ENCODE measurements around the gene RMND1. TPM values are rescaled to one million over a fixed set of nuclear protein-coding genes. Genes with fewer than 3 reads are reported as not detected.

RMND1 gene
- total RNA-seq, 1 experiment from 2014 or later: 27.0 TPM

- H2AK5ac ChIP-seq (ENCODE audit: insufficient read length, low read length): no peak overlapping the region
- no peak overlapping the region for H3K4me2 ChIP-seq (ENCODE audit: insufficient read depth, insufficient read length, low read length)
- no peak overlapping the region for H4K8ac ChIP-seq (replicated peaks; ENCODE audit: insufficient read length, low read depth, low read length)
- no peaks in the 10 kb centered on the region for H3K9me3 ChIP-seq (ENCODE audit: control insufficient read depth, low read depth, low read length)
- no peaks in the 10 kb centered on the region for H3K9me3 Mint-ChIP-seq
- H3K4me1 Mint-ChIP-seq: peaks cover 6 to 9% of the 10 kb centered on the region in 2 experiments
- H3K4me3 Mint-ChIP-seq: no peak overlapping the region
- H3K27ac ChIP-seq (ENCODE audit: insufficient read length, low read depth, low read length): no peak overlapping the region
- WGBS (ENCODE audit: extremely low coverage, insufficient read length, low lambda C conversion rate): no CpG with 5 or more reads among the region's 5 CpGs
- DNase-seq: no peak
- no peak overlapping the region for H2BK12ac ChIP-seq (ENCODE audit: insufficient read length, low read depth, low read length)
- no peak overlapping the region for H4K5ac ChIP-seq (ENCODE audit: insufficient read length, low read depth, low read length)
- no peak overlapping the region for H2AFZ ChIP-seq (ENCODE audit: low read length)
- TF ChIP-seq, protein P1, sequence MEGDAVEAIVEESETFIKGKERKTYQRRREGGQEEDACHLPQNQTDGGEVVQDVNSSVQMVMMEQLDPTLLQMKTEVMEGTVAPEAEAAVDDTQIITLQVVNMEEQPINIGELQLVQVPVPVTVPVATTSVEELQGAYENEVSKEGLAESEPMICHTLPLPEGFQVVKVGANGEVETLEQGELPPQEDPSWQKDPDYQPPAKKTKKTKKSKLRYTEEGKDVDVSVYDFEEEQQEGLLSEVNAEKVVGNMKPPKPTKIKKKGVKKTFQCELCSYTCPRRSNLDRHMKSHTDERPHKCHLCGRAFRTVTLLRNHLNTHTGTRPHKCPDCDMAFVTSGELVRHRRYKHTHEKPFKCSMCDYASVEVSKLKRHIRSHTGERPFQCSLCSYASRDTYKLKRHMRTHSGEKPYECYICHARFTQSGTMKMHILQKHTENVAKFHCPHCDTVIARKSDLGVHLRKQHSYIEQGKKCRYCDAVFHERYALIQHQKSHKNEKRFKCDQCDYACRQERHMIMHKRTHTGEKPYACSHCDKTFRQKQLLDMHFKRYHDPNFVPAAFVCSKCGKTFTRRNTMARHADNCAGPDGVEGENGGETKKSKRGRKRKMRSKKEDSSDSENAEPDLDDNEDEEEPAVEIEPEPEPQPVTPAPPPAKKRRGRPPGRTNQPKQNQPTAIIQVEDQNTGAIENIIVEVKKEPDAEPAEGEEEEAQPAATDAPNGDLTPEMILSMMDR (conservative IDR thresholded peaks at IDR 0.05): no peak
- H3K79me2 ChIP-seq (ENCODE audit: insufficient read depth, low read length): no peaks in the 10 kb centered on the region
- H3K4me1 ChIP-seq (ENCODE audit: insufficient read depth, low read length): no peaks in the 10 kb centered on the region
- no peaks in the 10 kb centered on the region; the same call in 1 of the 2 replicates for H3K27me3 Mint-ChIP-seq (ENCODE audit: low read depth)
- no peak overlapping the region for H3K14ac ChIP-seq (ENCODE audit: insufficient read depth, low read length)
- H3K27me3 ChIP-seq (ENCODE audit: insufficient read depth, low read length): no peaks in the 10 kb centered on the region
- no peaks in the 10 kb centered on the region for H4K20me1 ChIP-seq (ENCODE audit: control insufficient read depth, insufficient read depth, insufficient read length)
- no peak overlapping the region for H2BK15ac ChIP-seq (ENCODE audit: low read depth, low read length)
- H2BK20ac ChIP-seq (ENCODE audit: low read depth, low read length, poor library complexity, severe bottlenecking): no peak overlapping the region
- no peak overlapping the region for H2BK120ac ChIP-seq (ENCODE audit: low read depth, low read length, poor library complexity, severe bottlenecking)
- no peak overlapping the region for H3K23ac ChIP-seq (ENCODE audit: insufficient read length, low read depth, low read length)
- H3K79me1 ChIP-seq (ENCODE audit: insufficient read depth, low read depth, low read length, poor library complexity, severe bottlenecking): no peaks in the 10 kb centered on the region
- H2BK5ac ChIP-seq (ENCODE audit: insufficient read length, low read length): no peak overlapping the region
- H3K56ac ChIP-seq (ENCODE audit: insufficient read length, low read depth, low read length): no peak overlapping the region
- no peaks in the 10 kb centered on the region for H3K36me3 Mint-ChIP-seq (ENCODE audit: insufficient read depth in 1 of 3, low read depth in 3 of 3)
- H3K27ac Mint-ChIP-seq: no peak overlapping the region
- no peak overlapping the region for H3K18ac ChIP-seq (ENCODE audit: insufficient read length, low read depth, low read length)
- no peak overlapping the region for H3K4ac ChIP-seq (ENCODE audit: low read depth, low read length)
- no peak overlapping the region for H3T11ph ChIP-seq (ENCODE audit: low read length)
- H3K9ac ChIP-seq (ENCODE audit: extremely low read depth, insufficient read length, low read length): no peak overlapping the region
- no peaks in the 10 kb centered on the region for H3K23me2 ChIP-seq (ENCODE audit: insufficient read length, low read depth, low read length, poor library complexity, severe bottlenecking)
- no peak overlapping the region for H4K91ac ChIP-seq (ENCODE audit: insufficient read length, low read depth, low read length)
Observed at GRCh38 chr6:151482290-151482689, 30.4 kb upstream of the RMND1 start.

All from H9 (cell line).